22Rv1 (cell line): ENCODE measurements around the gene CTAGE4.

Source experiments
- ZFX ChIP-seq: fragments of 450-650 bp; IDR thresholded peaks from 2 replicates; pipeline ENCODE4 v1.6.1; 2017; ENCODE audit warnings: antibody characterized with exemption, borderline replicate concordance
- TF ChIP-seq, protein P1 (sequence below): fragments of 450-650 bp; IDR thresholded peaks from 2 replicates; pipeline ENCODE4 v1.5.1; 2017; ENCODE audit warnings: mild to moderate bottlenecking

DNA sequence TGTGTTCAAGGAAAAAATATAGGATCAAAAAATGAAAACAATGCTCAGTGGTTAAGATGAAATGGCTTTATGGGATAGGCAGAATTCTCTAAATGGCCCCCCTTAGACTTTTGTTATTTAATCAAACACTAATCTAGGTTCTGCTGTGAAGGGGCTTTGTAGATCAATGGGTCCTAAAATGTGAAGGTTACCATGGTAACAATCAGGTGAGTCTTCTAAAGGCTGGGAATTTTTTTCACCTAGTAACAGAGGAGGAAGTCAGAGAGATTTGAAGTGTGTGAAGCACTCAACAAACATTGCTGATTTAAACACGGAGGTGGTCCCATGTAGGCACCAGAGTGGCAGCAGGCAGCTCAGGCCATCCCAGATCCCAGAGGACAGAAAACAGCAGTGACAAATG is 49.1 kb upstream of the CTAGE4 start:
- TF ChIP-seq, protein P1, sequence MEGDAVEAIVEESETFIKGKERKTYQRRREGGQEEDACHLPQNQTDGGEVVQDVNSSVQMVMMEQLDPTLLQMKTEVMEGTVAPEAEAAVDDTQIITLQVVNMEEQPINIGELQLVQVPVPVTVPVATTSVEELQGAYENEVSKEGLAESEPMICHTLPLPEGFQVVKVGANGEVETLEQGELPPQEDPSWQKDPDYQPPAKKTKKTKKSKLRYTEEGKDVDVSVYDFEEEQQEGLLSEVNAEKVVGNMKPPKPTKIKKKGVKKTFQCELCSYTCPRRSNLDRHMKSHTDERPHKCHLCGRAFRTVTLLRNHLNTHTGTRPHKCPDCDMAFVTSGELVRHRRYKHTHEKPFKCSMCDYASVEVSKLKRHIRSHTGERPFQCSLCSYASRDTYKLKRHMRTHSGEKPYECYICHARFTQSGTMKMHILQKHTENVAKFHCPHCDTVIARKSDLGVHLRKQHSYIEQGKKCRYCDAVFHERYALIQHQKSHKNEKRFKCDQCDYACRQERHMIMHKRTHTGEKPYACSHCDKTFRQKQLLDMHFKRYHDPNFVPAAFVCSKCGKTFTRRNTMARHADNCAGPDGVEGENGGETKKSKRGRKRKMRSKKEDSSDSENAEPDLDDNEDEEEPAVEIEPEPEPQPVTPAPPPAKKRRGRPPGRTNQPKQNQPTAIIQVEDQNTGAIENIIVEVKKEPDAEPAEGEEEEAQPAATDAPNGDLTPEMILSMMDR: no peak
- TF ChIP-seq ZFX: no peak
